GM18526 (cell line): Measurements from ENCODE around the gene ERCC1.
A peak's percentile ranks its signal among the peaks of the same experiment; 100 is the strongest.

Experiments used
- POLR2A ChIP-seq: IDR thresholded peaks from 3 replicates; pipeline ENCODE4 v1.6.1; 2011; ENCODE audit not compliant: insufficient read length; ENCODE audit errors: extremely low read depth

ERCC1 gene

DNA sequence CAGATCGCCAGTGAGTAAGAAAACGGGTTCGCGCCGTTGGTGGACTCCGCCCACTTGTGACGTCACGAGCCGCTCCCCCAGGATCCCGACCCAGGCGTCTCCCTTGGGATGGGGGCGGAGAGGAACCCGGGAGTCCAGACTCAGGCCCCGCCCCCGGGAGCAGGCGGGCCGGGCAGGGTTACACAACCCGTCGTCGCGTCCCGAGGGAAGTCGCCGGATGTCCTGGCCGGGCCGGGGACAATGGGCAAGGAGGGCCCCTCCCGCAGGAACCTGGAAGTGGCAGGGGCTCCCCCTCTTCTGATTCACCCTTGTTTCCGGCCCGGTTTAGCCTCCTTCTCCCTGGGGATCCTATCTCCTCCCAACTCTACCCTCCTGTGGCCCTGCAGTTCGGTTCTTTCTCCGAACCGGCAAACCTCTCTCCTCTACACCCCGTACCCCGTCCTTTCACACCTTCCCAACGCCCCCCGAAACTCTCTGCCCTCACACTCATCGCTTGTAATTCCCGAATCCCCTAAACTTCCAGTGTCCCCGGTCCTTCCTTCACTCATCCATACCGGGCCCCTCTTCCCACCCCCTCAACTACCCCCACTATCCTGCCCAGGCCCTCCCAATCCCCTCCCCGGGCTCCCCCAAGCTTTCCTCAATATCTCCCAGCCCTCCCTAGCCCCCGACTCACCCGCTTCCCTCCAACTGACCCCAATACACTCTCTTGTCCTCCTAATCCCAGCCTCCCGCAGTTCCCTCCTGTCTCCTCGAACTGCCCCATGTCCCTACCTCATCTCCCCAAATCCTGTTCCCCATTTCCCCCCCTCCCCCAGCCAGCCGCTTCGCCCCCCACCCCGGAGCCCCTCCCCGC is 20.0 kb upstream of the ERCC1 start:
- no peak for TF ChIP-seq POLR2A

DNA sequence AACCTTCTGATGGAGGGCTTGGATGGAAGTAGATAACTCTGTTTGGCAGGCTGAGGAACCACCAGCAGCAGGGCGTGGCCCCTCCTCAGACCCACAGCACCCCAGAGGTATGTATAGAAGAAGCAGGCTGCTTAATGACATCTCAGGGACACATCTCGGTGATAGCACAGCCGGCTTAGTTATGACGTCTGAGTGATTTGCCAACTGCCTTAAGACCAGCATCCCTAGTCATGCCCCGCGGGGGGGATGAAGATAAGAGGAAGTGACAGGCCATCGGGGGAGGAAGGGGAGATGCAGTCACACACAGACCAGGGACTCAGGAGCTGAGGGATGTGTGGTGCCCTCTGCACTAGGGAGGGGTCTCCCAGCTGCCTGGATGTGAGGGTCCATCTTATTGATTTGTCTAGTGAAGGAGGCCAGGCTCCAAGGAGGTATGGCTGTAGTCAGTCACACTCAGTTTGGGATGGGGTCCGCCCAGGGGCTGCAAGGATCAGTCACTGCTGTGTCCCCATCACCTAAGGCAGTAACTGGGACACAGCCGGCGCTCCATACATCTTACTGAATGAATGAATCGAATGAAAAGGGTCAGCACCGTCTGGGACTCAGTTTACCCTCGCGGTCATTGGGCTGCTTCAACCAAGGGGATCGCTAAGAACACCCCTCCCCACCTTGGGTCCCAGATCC is 19.2 kb upstream of the ERCC1 start:
- TF ChIP-seq POLR2A: no peak

DNA sequence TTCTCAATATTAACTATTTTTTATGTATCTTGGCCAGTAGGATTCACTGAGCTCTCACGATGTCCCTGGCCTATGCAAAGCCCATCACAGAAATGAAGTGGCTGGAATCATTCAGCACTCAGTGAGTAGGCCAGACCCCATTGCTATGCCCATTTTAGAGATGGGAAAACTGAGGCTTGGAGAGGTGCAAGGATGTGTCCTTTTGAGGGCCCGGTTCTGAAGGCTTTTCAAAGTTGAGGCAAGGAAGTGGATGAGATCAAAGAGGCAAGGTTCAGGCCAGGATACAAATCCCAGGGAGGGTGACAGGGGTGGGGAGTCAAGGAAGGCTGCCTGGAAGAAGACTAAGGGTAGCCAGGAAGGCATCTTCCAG is 18.7 kb upstream of the ERCC1 start:
- TF ChIP-seq POLR2A: no peak

DNA sequence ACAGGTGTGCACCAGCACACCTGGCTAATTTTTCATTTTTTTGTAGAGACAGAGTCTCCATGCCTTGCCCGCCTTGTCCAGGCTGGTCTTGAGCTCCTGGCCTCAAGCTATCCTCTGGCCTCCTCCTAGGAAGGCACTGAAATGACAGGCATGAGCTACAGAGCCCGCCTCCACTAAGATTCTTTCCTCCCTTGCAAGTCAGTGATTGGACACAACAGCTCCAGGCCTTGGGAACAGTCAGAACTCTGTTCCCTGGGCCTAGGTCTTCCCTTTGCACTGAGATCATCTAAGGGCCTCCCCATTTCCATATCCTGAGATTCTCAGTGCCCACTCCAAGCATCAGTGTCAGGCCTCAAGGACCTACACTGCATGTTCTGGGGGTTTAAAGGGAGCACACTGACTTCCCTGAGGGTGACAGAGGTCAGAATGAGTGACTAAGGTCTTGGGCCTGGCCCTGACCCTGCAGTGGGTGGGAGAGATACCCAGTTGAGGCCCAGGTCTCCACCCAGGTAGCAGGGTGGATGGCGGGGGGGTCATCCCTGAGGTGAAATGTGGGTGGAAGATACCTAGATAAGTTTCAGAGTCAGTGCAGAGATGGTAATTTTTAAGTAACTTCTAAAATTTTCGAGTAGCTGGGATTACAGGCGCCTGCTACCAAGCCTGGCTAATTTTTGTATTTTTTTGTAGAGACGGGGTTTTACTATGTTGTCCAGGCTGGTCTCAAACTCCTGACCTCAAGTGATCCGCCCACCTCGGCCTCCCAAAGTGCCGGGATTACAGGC is 17.3 kb upstream of the ERCC1 start:
- no peak for TF ChIP-seq POLR2A

DNA sequence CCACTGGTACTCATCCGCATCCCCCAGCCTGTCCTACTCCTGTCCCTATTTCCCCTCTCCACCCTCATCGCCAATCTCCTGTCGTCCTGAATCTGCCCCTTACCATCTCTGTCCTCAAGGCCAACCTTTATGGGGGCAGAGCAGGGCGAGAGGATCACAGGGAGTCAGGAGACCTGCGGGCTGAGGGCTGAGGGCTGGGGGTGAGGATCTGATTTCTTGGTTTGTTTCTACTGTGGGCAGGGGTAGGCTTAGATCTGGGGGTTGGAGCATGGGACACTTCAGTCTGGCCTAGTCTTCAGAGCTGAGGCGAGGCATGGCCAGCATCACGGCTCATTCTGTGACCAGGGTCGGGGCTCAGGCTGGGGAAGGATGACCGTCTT is 16.5 kb upstream of the ERCC1 start:
- TF ChIP-seq POLR2A: no peak

DNA sequence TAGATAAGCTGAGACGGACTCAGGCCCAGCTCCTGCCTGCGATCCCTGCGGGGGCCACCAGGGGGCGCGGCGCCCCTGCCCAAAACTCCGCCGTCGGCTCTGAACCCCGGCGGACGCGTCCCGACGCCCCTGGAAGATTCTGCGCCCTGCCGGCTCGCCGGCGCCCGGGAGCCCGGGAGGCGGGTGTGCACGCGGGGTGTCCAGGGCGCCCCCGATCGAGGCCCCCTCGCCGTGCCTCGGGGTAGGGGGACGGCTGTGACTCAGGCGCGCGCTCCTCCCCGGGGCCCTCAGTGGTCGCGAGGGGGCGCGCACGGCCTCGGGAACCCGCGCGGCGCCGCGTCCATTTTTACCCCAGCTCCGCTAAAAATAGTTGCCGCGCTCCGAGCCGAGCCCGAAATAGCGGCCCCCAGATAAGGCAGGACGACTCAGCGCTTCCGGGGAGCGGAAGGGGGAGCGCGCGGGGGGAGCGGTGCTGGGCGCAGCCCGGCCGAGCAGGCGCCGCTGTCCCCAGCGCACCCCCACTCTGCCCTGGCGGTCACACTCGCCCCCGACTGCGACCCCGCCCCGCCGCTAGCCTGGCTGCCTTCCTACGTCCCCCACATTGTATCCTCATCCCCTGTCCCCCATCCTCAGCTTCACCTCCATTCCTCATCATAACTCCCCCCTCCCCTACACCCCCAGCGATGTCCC is 16.0 kb upstream of the ERCC1 start:
- peak; percentile 46 for TF ChIP-seq POLR2A

DNA sequence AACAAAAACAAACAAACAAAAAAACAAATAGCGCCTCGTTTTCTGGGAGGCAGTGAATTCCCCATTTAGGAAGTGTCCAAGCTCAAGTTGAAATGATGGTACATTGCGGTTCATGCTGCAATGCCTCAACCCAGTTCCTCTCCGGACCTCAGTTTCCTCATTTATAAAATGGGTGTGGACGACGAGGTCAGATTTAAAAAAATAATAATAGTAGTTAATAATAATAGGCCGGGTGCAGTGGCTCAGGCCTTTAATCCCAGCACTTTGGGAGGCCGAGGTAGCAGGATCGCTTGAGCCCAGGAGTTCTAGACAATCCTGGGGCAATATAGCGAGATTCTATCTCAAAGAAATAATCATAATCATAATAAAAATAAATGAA is 15.5 kb upstream of the ERCC1 start:
- TF ChIP-seq POLR2A: no peak

DNA sequence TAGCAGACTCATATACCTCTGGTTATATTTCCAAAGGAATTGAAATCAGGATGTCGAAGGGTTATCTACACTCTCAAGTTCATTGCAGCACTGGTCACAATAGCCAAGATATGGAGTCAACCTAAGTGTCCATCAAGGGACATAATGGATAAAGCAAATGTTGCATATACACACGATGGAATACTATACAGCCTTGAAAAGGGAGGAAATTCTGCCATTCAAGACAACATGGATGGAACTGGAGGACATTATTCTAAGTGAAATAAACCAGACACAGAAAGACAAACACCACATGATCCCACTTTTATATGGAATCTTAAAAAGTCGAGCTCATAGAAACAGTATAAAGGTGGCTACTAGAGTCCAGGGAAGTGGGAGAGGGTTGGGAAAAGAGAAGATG is 13.6 kb upstream of the ERCC1 start:
- TF ChIP-seq POLR2A: no peak

DNA sequence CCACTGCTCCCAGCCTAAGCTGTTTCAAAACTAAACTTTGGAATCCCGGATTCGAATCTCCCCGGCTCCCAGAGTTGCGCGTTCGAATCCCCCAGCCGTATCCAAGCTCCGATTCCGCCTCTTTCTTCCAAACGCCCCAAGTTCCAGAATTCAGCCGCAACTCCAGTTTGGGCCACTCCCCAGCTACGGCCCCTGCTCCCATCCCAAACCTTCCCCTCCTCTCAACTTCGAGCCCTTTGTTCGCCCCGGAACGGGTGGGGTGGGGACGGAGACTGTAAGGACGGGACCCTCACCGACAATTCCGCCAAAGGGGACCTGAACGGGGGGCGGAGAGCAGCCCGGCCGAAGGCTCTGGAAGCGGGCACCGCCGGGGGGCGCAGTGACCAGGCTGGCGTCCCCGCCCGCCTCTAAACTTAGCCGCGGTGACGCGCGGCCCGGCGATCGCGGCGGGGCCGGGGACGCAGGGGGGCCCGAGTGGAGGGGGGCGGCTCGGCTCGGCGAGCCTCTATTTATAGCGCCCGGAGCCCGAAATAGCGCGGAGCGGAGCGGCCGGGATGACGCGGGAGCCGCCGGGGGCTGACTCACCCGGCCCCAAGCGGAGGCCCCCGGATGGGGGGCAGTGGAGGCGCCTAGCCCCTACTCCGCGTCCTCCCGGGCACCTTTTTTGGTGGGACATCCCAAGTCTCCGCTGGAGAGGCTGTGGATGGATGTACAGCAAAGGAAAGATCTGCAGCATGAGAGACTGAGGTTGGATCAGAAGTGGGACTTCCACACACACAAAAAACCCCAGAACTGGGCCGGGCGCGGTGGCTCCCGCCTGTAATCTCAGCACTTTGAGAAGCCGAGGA is 4.9 kb upstream of the ERCC1 start:
- TF ChIP-seq POLR2A: no peak

DNA sequence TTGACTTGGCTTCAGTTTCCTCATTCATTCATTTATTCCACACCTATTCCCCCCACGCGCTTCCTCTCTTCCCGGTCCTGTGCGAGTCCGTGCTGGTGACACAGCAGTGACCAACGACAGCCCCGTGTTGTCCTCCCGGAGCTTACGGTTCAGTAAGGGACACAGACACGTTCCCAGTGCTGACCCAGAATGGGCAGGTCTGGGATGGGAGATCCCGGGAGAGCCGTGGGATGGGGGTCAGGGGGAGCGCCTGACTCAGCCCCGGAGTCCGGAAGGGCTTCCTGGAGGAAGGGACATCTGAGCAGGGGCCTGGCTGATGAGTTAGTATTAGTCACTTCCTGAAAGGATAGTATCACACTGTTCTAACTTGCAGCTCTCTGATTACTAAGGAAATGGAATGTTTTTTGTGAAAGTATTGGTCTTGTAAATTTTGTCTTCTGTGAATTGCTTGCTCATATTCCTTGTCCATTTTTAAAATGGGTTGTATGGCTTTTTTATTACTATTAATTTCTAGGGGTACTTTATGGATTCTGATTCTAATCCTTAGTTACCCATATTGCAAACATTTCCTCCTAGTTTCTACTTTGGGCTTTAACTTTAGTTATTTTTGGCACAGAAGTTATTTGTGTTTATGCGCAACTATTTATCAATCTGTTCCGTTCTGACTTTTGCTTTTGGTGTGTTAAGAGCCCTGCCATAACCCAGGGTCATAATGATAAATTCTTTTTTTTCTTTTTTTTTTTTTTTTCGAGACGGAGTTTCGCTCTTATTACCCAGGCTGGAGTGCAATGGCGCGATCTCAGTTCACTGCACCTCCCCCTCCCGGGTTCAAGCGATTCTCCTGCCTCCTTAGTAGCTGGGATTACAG is 708 bp upstream of the ERCC1 start:
- no peak for TF ChIP-seq POLR2A

DNA sequence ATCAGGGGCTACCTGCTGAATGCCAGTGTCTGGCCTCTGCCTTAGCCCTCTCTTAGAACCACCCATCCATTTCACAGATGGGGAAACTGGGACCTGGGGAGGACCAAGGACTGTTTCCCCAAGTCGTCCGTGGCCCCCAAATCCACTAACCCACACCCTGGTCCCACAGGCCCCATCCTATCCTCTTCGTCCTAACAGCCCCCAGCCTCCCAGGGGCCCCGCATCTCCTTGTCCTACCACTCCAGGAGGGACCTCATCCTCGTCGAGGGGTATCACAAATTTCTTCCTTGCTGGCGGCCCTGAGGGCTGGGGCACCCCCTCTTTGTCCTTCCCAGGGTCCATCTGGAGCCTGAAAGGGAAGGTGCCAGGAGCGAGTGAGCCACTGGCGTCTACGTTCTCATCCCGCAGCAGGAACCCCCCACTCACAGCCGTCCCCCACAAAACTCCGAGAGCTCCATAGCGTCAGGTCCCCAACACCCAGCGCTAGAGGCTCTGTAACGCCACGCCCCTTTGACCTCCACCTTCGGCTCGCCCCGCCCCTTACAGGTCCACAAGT is 606 bp downstream of the ERCC1 start:
- TF ChIP-seq POLR2A: no peak

DNA sequence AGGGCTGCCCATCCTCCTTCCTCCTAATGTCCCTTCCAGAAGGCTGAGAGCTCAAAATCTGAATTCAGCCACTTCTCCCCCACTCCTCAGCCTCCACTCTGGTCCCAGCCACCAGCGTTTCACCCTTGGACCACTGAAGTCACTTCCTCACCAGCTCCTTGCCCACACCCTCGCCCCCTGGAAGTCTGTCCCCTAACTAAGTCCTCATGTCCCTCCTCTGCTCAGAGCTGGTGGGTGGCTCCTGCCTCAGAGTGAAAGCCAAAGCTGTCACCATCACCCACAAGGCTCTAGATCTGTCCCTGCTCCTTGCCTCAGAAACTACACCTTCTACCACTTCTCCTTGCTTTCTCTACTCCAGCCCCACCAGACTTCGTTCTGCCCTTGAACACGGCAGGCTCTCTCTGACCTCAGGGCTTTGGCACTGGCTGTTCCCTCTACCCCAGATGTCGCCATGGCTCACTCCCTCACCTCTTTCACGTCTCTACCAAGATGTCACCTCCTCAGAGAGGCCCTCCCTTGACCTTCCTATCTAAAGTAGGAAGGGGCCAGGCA is 1.7 kb downstream of the ERCC1 start:
- TF ChIP-seq POLR2A: no peak

DNA sequence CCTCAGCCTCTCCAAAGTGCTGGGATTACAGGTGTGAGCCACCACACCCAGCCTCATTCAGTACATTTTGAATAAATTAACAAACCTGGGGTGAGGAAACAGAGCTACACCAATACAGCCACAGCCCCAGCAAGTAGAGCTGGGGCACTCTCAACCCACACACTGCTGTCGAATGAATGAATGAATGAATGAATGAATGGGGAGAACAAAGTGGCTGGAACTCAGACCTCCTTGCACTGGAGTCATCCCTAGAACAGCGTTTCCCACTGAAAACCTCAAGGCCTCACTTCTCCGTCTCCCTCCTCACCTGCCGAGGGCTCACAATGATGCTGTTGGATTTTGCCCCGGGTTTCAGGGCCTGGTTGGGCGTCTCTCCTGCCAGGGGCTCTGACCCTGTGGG is 2.8 kb downstream of the ERCC1 start:
- TF ChIP-seq POLR2A: no peak
